ENCODE results near the gene MSRB1.

The MSRB1 gene

GRCh38 chr16:1908184-1908583 lies 34.8 kb downstream of the MSRB1 start:
- no peaks in the 10 kb centered on the region for H3K9me3 ChIP-seq (ENCODE audit: insufficient read depth, low read length)
- H4K20me1 ChIP-seq (ENCODE audit: low read depth, low read length): no peaks in the 10 kb centered on the region
- H3K4me3 ChIP-seq (ENCODE audit: insufficient read depth, low read length, poor library complexity, severe bottlenecking): no peak overlapping the region
- TF ChIP-seq EZH2phosphoT487 (conservative IDR thresholded peaks at IDR 0.05; ENCODE audit: low read length): no peak
- TF ChIP-seq CTCF (IDR thresholded peaks at IDR 0.05; ENCODE audit: insufficient read depth, low read length, poor library complexity, severe bottlenecking): no peak
- no peaks in the 10 kb centered on the region for H3K27me3 ChIP-seq (ENCODE audit: low read length)
- H3F3A ChIP-seq (ENCODE audit: insufficient read depth): no peaks in the 10 kb centered on the region
- H2AFZ ChIP-seq (ENCODE audit: low read depth, low read length, severe bottlenecking): no peak overlapping the region
- H3K9me2 ChIP-seq (replicated peaks; ENCODE audit: insufficient read depth, low read length): no peaks in the 10 kb centered on the region
- no peaks in the 10 kb centered on the region for H3K79me2 ChIP-seq (ENCODE audit: insufficient read depth, low read length)
- no peak overlapping the region for H3K9ac ChIP-seq (ENCODE audit: low read length)
- no peak overlapping the region for H3K27ac ChIP-seq (ENCODE audit: low read depth, low read length)
- no peak overlapping the region for H3K4me2 ChIP-seq (ENCODE audit: low read depth, low read length, poor library complexity, severe bottlenecking)
- no peaks in the 10 kb centered on the region for H3K36me3 ChIP-seq (ENCODE audit: low read length)

GRCh38 chr16:1907226-1907860 lies 35.7 kb downstream of the MSRB1 start:
- Histone ChIP-seq H3K4me3 (ENCODE audit: insufficient read depth, low read length, poor library complexity, severe bottlenecking) (no peak overlapping the region), H3K9me2 (replicated peaks; ENCODE audit: insufficient read depth, low read length) (no peaks in the 10 kb centered on the region), H3K79me2 (ENCODE audit: insufficient read depth, low read length) (no peaks in the 10 kb centered on the region), H3K27me3 (ENCODE audit: low read length) (no peaks in the 10 kb centered on the region), H3K36me3 (ENCODE audit: low read length) (no peaks in the 10 kb centered on the region), H3K9me3 (ENCODE audit: insufficient read depth, low read length) (no peaks in the 10 kb centered on the region), H3K4me2 (ENCODE audit: low read depth, low read length, poor library complexity, severe bottlenecking) (no peak overlapping the region), H3K27ac (ENCODE audit: low read depth, low read length) (no peak overlapping the region), H3F3A (ENCODE audit: insufficient read depth) (no peaks in the 10 kb centered on the region), H3K9ac (ENCODE audit: low read length) (no peak overlapping the region), H4K20me1 (ENCODE audit: low read depth, low read length) (no peaks in the 10 kb centered on the region), H2AFZ (ENCODE audit: low read depth, low read length, severe bottlenecking) (no peak overlapping the region)
- TF ChIP-seq CTCF (IDR thresholded peaks at IDR 0.05; ENCODE audit: insufficient read depth, low read length, poor library complexity, severe bottlenecking): no peak
- TF ChIP-seq EZH2phosphoT487 (conservative IDR thresholded peaks at IDR 0.05; ENCODE audit: low read length): no peak

GRCh38 chr16:1906846-1907165 lies 36.2 kb downstream of the MSRB1 start:
- Histone ChIP-seq H3K9ac (ENCODE audit: low read length) (no peak overlapping the region), H3K79me2 (ENCODE audit: insufficient read depth, low read length) (no peaks in the 10 kb centered on the region), H3K27me3 (ENCODE audit: low read length) (no peaks in the 10 kb centered on the region), H3F3A (ENCODE audit: insufficient read depth) (no peaks in the 10 kb centered on the region), H3K4me3 (ENCODE audit: insufficient read depth, low read length, poor library complexity, severe bottlenecking) (no peak overlapping the region), H4K20me1 (ENCODE audit: low read depth, low read length) (no peaks in the 10 kb centered on the region), H3K9me2 (replicated peaks; ENCODE audit: insufficient read depth, low read length) (no peaks in the 10 kb centered on the region), H3K4me2 (ENCODE audit: low read depth, low read length, poor library complexity, severe bottlenecking) (no peak overlapping the region), H3K27ac (ENCODE audit: low read depth, low read length) (no peak overlapping the region), H2AFZ (ENCODE audit: low read depth, low read length, severe bottlenecking) (no peak overlapping the region), H3K9me3 (ENCODE audit: insufficient read depth, low read length) (no peaks in the 10 kb centered on the region), H3K36me3 (ENCODE audit: low read length) (no peaks in the 10 kb centered on the region)
- TF ChIP-seq CTCF (IDR thresholded peaks at IDR 0.05; ENCODE audit: insufficient read depth, low read length, poor library complexity, severe bottlenecking) (no peak), EZH2phosphoT487 (conservative IDR thresholded peaks at IDR 0.05; ENCODE audit: low read length) (no peak)
